ENCODE data around the gene AVL9.

GRCh38 chr7:32592701-32593100 lies 97.4 kb downstream of the AVL9 start:
- TF ChIP-seq CTCF (IDR thresholded peaks at IDR 0.05) = no peak
- TF ChIP-seq POLR2A (IDR thresholded peaks at IDR 0.05) = no peak

Data from lower leg skin (tissue), 3 donors.